Measurements from ENCODE around the gene LMO7. TPM values are rescaled to one million over a fixed set of nuclear protein-coding genes. Genes with fewer than 3 reads are reported as not detected.

Gene LMO7
- total and polyA plus RNA-seq, 4 donors: 17.5 to 69.6 (median 38.2) TPM

GRCh38 chr13:75831389-75831788 lies 195.3 kb downstream of the LMO7 start:
- Histone ChIP-seq H3K4me1 (ENCODE audit: control insufficient read depth in 4 of 4, insufficient read depth in 4 of 4, low read length in 3 of 4) (peaks cover 0 to 5% (median under 1%) of the 10 kb centered on the region in 4 donors), H3K36me3 (ENCODE audit: control insufficient read depth in 4 of 4, insufficient read depth in 3 of 4, low read depth in 1 of 4, low read length in 3 of 4) (peaks cover 0 to 20% (median 15%) of the 10 kb centered on the region in 4 donors), H3K4me3 (ENCODE audit: low read depth in 1 of 3, low read length in 3 of 3) (no peak overlapping the region), H3K9me3 (ENCODE audit: control insufficient read depth in 4 of 4, low read length in 3 of 4) (peaks cover 0 to 4% (median 1%) of the 10 kb centered on the region in 4 donors), H3K9ac (ENCODE audit: low read depth in 1 of 2, low read length in 2 of 2) (no peak overlapping the region), H3K27ac (ENCODE audit: low read depth in 1 of 2, low read length in 2 of 2) (no peak overlapping the region), H3K27me3 (ENCODE audit: control insufficient read depth in 4 of 4, insufficient read depth in 4 of 4, low read length in 3 of 4) (no peaks in the 10 kb centered on the region)
- no peak for DNase-seq (ENCODE audit: low spot score)
- TF ChIP-seq NR2F2 (IDR thresholded peaks at IDR 0.05) (no peak), REST (IDR thresholded peaks at IDR 0.05) (no peak)

DNA sequence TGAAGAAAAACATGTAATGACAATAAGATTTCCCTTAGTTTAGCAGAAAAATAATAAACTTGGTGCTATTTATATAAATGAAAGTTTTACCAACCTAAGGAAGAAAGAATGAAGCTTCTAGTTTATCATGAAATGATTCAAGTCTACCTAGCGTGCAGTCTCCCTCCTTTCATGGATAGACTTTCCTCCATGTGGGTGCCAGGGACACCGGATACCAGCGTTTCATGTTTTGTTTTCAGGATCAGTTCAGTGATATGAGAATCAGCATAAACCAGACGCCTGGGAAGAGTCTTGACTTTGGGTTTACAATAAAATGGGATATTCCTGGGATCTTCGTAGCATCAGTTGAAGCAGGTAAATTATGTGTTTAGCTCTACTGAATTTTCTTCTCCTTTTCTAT lies 196.7 kb downstream of the LMO7 start:
- 97% methylated on average over 5 of the region's 5 CpGs for WGBS
- H3K9me3 ChIP-seq (ENCODE audit: control insufficient read depth in 4 of 4, low read length in 3 of 4): peaks cover 0 to 4% (median 1%) of the 10 kb centered on the region in 4 donors
- H3K4me3 ChIP-seq (ENCODE audit: low read depth in 1 of 3, low read length in 3 of 3): no peak overlapping the region
- H3K36me3 ChIP-seq (ENCODE audit: control insufficient read depth in 4 of 4, insufficient read depth in 3 of 4, low read depth in 1 of 4, low read length in 3 of 4): peaks cover 0 to 15% (median 8%) of the 10 kb centered on the region in 4 donors
- peaks cover 1 to 10% (median 8%) of the 10 kb centered on the region in 4 donors for H3K4me1 ChIP-seq (ENCODE audit: control insufficient read depth in 4 of 4, insufficient read depth in 4 of 4, low read length in 3 of 4)
- no peak overlapping the region for H3K9ac ChIP-seq (ENCODE audit: low read depth in 1 of 2, low read length in 2 of 2)
- no peaks in the 10 kb centered on the region for H3K27me3 ChIP-seq (ENCODE audit: control insufficient read depth in 4 of 4, insufficient read depth in 4 of 4, low read length in 3 of 4)
- TF ChIP-seq FOXA2 (IDR thresholded peaks at IDR 0.05) (no peak), HNF4G (IDR thresholded peaks at IDR 0.05) (no peak), REST (IDR thresholded peaks at IDR 0.05) (no peak), ZBTB33 (IDR thresholded peaks at IDR 0.05) (no peak), RXRA (IDR thresholded peaks at IDR 0.05) (no peak), NR2F2 (IDR thresholded peaks at IDR 0.05) (no peak), YY1 (IDR thresholded peaks at IDR 0.05) (no peak), GABPA (IDR thresholded peaks at IDR 0.05 in 1 of 2, conservative IDR thresholded peaks at IDR 0.05 in 1 of 2) (no peak), JUND (IDR thresholded peaks at IDR 0.05) (no peak), TAF1 (conservative IDR thresholded peaks at IDR 0.05) (no peak), HNF4A (conservative IDR thresholded peaks at IDR 0.05) (no peak)
- TF ChIP-seq, protein P1, sequence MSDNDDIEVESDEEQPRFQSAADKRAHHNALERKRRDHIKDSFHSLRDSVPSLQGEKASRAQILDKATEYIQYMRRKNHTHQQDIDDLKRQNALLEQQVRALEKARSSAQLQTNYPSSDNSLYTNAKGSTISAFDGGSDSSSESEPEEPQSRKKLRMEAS (IDR thresholded peaks at IDR 0.05): no peak
- TF ChIP-seq, protein P2, sequence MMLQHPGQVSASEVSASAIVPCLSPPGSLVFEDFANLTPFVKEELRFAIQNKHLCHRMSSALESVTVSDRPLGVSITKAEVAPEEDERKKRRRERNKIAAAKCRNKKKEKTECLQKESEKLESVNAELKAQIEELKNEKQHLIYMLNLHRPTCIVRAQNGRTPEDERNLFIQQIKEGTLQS (IDR thresholded peaks at IDR 0.05): no peak
- no peak overlapping the region for H3K27ac ChIP-seq (ENCODE audit: low read depth in 1 of 2, low read length in 2 of 2)
- DNase-seq (ENCODE audit: low spot score): no peak
